LNCaP clone FGC (cell line): Measurements from ENCODE around the gene USB1.

Experiments used
- DNase-seq: peaks from one replicate; pipeline ENCODE4 v3.0.0-alpha.2; 2011; ENCODE audit warnings: low read depth
- H3K4me3 ChIP-seq: 2 replicates; pipeline ENCODE4 v1.5.1; 2011; ENCODE audit warnings: mild to moderate bottlenecking, low read depth, low read length, control low read depth
- CTCF ChIP-seq: IDR thresholded peaks from 2 replicates; pipeline ENCODE4 v1.5.1; 2012; ENCODE audit warnings: mild to moderate bottlenecking; ENCODE audit not compliant: control insufficient read depth, insufficient read depth; ENCODE audit errors: extremely low read depth

Gene USB1

GRCh38 chr16:57987441-57988177, 13.6 kb upstream of the USB1 start:
- no peak for DNase-seq
- TF ChIP-seq CTCF = no peak
- no peak overlapping the region for H3K4me3 ChIP-seq

DNA sequence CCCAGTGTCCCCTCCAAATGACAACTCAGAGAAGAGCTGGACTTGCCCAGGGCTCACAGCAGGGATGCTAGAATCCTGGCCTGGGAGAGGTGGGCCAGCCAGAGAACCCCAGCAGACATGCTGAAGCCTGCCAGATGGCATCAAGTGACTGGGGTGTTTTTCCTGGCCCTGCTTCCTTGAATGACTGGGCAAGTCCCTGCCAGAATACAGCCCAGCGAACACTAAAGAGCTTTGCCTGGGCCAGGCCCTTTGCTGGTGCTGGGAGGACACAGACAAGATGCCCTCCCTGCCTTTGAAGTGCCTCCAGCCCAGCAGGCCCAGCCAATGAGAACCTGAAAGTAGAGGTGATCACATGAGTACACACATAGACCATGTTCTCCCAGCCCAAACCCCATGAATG, 12.3 kb upstream of the USB1 start:
- TF ChIP-seq CTCF = no peak
- DNase-seq = no peak
- no peak overlapping the region for H3K4me3 ChIP-seq

- DNase-seq = no peak
- H3K4me3 ChIP-seq = no peak overlapping the region
- TF ChIP-seq CTCF = no peak
Observed at GRCh38 chr16:57991551-57992059, 9.6 kb upstream of the USB1 start.

- no peak for DNase-seq
- TF ChIP-seq CTCF = no peak
Observed at GRCh38 chr16:57992084-57992483, 9.1 kb upstream of the USB1 start.

GRCh38 chr16:57993438-57993837, 7.8 kb upstream of the USB1 start:
- no peak for TF ChIP-seq CTCF
- H3K4me3 ChIP-seq = no peak overlapping the region
- DNase-seq = no peak

More at GRCh38 chr16:57992084-57992483, 9.1 kb upstream of the USB1 start:
- H3K4me3 ChIP-seq = no peak overlapping the region

DNA sequence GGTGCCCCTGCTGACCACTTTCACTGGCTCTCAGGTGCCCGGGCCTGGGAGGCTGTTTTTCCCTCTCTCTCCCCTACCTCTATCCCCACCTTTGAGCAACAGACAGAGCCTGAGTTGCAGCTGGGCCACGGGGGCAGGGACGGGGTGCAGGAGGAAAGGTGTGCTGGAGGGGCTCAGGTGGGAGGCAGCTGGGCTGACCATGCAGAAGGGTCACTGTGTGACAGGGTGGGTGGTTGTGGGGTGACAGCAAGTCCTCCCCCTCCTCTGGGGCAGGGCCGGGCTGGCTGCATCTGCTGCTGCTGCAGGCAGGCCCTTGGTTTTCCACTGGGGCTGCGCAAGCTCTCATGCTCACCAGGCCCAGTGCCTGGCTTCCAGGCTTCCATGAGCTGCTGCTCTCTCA, 7.3 kb upstream of the USB1 start:
- DNase-seq = no peak
- H3K4me3 ChIP-seq = no peak overlapping the region
- no peak for TF ChIP-seq CTCF

DNA sequence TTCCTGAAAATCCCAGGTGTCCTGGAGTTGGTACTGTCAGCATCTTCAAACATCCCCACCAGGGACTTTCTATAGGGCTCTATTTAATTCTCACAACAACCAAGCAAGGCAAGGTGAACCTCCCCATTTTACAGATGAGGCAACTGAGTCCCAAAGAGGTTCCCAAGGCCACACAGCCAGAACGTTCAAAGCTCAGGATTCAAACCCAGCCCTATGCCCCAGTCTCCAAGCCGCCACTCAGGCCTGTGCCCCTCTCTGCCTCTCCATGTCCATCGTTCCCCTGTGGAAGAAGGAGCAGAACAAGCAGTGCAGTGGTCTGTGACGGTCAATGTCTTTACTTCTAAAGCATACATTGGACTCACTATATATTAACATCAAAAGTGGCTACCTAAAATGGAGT, 6.8 kb upstream of the USB1 start:
- TF ChIP-seq CTCF = no peak
- no peak overlapping the region for H3K4me3 ChIP-seq

More for the DNA sequence above, 6.8 kb upstream of the USB1 start:
- no peak for DNase-seq
